OCI-M1 (cell line): ENCODE data around the gene CDK11A.
"Not testable (repeated sequence)": the region's sequence is repeated elsewhere in the genome, so short reads cannot be mapped to it uniquely, and the experiment has no call there.

Experiments
- DNase-seq: peaks from one replicate; lab custom pipeline; 2025; lab: John Stamatoyannopoulos, UW

Gene CDK11A

DNA sequence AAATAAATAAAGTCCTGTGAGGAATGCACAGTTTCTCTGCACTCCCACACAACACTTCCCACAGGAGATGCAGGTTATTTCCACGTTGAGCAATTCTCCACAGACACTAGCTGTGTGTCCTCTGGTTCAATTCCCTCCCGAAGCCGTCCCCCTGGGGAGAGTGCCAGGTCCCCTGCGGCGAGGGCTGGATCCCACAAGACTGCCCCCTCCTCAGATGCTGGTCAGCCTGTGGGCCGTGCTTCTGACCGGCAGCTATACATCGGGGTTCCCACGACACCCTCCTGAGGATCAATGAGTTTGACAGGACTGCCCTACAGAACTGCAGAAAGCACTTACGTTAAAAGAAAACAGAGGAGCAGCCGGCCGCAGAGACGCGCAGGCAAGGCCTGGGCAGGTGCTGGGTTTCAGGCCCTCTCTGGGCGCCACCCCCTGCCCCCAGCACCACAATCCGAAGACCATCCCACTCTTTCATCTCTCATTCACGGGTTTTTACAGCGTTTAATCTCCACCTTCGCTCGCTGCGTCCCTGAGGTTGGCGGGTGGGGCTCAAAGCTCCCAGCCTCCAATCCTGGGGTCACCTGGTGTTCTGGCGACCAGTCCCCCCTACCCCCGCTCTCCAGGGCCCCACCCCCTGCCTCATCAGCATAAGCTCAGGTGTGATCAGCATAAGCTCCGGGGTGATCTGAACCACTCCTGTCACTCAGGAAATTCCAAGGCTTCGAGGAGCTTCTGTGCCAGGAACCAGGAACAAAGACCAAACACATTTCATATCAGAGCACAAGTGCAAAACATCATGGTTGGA lies 40.9 kb downstream of the CDK11A start:
- no peak for DNase-seq

DNA sequence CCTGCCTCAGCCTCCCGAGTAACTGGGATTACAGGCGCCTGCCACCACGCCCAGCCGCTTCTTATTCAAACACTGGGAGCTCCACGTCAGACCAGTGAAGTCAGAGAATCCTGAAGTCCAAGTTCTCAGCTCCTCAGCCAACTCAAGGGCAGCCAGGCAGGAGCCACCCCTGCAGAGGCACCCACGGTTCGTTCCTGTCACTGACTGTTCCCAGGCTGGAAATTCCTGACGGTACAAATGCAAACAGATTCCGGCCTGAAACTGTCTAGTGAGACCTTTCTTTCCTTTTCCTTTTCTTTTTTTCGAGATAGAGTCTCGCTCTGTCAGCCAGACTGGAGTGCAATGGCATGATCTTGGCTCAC lies 43.3 kb downstream of the CDK11A start:
- no peak for DNase-seq

DNA sequence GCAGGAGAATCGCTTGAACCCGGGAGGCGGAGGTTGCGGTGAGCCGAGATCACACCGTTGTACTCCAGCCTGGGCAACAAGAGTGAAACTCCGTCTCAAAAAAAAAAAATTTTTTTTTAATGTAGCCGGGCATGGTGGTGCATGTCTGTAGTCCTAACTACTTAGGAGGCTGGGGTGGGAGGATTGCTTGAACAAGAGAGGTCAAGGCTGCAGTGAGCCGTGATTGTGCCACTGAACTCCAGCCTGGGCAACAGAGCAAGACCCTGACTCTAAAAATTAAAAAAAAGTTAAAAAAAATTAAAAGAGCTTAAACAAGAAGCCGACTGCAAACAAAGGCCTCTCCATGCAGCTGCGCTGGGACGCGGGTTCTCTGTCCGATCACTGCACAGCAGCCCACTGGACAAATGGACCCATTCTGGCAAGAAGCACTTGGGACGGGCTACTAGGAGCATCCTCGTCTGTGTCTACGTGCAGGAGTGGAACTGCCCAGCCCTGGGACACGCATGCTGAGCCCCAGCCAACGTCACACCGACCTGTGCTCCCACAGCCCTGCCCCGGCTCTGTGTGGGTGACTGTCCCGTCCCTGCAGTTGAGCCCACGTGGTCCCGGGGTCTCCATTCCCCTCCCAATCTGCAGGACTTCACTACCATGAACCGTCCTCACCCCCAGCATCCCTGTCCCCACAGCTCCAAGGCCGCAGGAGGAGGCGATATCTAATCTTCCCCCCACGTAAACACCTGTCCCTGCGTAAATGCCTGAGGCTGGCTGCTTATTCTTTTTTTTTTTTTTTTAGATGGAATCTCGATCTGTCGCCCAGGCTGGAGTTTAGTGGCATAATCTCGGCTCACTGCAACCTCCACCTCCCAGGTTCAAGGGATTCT lies 43.9 kb downstream of the CDK11A start:
- no peak for DNase-seq

DNA sequence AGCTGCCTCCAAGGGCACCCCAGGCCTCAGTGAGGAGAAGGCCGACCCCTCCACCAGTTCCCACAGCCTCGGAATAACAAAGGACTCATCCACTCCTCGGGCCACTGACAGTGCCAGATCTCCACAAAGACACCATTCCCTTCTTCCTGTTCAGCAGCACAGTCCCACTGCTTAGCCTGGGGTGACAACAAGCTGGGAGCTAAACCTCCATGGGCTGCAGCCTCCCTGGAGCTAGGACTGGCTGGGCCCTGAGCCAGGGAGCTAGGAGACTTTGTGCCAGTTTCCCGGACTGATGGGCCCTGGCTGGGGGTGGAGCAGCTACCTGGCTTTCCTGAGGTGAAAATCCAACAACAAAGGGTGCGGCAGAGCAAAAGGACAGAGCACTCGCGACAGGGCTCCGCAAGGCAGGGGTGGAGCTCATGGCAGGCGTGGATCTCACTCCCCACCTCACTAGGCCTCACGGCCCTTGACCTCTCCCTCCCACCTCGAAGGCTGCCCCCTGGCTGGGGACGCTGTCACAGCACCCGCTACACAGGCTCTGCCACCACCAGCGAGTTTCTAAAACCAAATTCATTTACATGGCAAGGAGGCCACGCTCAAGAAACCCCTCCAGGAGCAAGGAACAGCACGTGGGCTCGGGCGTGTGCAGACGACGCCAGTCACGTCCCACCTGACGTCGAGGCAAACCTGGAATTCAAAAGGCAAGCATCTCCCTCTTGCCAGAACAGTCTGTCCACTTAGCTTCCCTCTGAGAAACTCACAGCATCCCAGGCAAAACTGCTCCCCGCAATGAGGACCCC lies 45.4 kb downstream of the CDK11A start:
- DNase-seq = no peak

- no peak for DNase-seq
Measured at GRCh38 chr1:1677718-1678580, 46.2 kb downstream of the CDK11A start.

DNA sequence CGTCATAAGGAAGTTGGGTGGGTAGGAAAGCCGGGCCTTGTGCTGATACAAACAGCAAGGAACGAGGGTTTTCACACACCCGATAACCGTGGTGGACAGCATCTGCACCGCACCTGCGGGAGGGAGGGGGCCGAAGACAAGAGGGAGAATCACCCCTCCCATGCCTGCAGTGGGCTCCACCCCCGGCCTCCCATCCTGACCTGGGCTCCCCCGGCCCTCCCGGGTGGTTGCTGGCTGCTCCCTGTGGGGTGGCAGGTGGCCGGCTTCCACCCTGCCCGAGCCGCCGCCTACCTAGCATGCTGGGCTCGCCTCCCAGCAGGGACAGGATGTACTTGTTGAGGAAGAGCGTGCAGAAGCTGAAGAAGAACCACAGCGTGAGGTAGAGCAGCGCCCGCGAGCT lies 48.1 kb downstream of the CDK11A start:
- DNase-seq = not testable (repeated sequence)

DNA sequence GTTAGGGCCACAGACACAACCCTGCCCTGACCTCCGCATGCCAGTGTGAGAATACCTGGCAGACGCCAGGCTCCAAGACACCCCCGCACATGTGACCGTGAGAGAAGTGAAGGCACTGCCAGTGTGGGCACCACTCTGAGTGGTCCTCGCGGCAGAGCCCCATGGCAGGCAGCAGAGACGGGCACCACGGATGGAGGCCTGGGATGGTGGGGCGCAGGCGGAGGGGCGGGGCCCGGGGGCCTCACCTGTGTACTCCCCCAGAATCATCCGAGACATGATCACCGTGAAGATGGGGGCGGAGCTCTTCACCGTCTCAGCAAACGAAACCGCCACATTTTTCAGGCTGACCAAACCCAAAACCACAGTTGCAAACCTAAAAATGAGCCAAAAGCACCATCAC lies 48.9 kb downstream of the CDK11A start:
- not testable (repeated sequence) for DNase-seq

GRCh38 chr1:1674806-1675205 lies 49.4 kb downstream of the CDK11A start:
- not testable (repeated sequence) for DNase-seq

DNA sequence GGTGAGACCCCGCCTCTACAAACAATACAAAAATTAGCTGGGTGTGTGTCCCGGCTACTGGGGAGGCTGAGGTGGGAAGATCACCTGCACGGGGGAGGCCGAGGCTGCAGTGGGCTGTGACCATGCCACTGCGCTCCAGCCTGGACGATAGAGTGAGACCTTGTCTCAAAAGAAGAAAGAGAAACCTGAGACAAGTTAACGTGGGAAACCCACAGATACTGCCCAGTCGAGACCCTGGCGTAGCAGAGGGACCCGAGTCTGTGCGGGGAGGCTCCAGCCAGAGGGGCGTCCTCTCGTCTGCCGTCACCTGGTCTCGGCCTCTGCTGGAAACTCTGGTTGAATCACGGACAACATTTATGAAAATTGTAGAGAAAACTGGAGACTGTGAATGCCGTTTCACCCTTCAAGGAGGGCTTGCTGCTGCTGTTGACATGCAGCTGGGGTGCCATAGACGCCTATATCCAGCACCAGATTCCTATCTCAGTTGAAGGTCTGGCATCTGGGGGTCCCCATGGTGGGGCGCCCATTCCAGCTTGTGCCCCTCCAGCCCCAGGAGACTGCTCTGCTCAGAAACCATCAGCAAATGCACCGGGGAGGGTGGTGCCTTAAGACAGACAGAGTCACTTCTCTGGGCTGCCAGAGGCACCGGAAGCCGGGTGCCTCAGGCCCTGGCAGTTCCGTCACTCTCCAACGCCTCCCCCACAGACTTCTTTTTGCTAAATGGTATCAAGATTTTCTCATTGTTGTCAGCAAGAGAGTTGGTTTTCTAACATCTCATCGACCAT lies 51.8 kb downstream of the CDK11A start:
- DNase-seq = no peak

DNA sequence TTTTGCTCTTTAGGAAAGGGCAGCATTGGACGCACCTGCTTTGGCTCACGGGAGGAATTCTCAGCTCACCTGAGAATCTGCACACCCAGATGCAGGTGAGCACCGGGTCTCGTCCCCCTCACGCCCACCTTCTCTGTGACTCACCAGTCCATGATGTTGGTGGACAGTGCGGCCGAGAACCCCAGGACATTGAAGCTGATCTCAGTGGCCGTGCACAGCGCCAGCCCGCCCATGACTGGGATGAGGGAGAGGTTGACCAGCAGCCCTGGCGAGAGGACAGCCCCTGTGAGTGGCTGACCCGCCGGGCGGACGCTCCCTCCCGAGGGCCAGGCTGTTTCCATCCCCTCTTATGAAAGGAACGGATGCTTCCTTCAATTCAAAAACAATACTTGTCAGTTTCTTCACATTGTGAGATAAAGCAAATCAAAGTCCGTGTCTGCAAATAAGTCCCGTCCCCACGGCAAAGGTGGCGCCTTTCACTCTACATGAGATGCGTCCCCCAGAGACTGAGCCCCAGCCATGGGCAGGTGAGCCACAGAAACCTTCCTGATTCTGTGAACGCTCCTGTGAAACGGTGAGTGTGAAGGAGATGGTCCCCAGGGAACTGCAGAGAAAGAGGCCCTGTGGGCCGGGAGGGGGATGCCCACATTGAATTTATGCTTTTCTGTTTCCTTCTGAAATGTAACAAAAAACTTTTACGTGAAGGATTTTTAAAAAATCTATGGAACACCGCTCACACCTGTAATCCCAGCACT lies 52.6 kb downstream of the CDK11A start:
- no peak for DNase-seq

GRCh38 chr1:1670866-1671265 lies 53.3 kb downstream of the CDK11A start:
- no peak for DNase-seq

- no peak for DNase-seq
Measured at GRCh38 chr1:1669468-1670440, 54.4 kb downstream of the CDK11A start.

DNA sequence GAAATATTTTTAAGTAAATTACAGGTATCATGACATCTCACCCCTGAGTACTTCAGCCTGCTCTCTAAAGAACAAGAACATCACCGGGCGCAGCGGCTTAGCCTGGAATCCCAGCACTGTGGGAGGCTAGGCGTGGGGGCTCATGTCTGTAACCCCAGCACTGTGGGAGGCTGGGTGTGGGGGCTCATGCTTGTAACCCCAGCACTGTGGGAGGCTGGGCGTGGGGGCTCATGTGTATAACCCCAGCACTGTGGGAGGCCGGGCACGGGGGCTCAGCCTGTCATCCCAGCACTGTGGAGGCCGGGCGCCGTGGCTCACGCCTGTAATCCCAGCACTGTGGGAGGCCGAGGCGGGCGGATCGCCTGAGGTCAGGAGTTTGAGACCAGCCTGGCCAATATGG lies 57.6 kb downstream of the CDK11A start:
- no peak for DNase-seq

- DNase-seq = peak; percentile 8
Measured at GRCh38 chr1:1665815-1666251, 58.3 kb downstream of the CDK11A start.

DNA sequence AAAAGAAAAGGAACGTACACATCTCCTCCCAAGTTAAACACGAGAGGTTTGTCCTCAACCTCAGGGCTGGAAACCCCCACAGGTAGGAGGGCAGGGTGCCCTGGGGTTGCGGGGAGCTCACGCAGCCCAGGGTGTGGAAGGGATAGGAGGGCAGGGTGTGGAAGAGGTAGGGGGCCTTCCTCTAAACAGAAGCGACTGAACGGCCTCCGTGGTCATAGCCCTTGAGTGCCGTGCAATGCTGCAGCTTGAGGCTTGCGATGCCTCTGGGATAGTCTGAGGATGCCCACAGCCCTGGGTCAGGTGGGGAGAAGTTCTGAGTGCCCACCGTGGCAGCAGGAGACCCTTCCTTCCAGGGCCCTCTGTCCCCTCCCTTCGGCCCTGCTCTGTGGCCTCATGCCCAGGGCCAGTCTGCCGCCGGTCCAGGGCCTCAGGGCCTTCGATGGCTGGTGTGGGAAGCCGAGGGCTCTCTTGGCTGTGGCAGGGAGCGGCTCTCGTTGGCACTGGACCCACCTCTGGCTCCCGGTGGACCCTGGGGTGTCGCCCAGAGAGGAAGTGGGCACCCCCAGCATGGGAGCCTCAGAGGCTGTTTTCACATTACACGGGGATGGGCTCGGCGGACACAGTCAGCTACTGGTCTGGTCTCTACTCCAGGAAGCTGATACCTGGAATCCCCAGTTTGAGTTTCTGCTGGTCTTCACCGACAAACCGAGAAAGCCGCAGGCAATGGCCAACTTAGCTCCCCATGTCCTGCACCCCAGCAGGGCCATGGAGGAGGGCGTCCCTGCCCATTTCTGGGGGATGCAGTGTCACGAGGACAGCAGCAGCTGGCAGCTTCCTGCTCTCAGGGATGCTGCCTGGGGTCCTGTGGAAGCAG lies 59.0 kb downstream of the CDK11A start:
- no peak for DNase-seq

GRCh38 chr1:1664318-1664717 lies 59.8 kb downstream of the CDK11A start:
- DNase-seq = not testable (repeated sequence)

DNA sequence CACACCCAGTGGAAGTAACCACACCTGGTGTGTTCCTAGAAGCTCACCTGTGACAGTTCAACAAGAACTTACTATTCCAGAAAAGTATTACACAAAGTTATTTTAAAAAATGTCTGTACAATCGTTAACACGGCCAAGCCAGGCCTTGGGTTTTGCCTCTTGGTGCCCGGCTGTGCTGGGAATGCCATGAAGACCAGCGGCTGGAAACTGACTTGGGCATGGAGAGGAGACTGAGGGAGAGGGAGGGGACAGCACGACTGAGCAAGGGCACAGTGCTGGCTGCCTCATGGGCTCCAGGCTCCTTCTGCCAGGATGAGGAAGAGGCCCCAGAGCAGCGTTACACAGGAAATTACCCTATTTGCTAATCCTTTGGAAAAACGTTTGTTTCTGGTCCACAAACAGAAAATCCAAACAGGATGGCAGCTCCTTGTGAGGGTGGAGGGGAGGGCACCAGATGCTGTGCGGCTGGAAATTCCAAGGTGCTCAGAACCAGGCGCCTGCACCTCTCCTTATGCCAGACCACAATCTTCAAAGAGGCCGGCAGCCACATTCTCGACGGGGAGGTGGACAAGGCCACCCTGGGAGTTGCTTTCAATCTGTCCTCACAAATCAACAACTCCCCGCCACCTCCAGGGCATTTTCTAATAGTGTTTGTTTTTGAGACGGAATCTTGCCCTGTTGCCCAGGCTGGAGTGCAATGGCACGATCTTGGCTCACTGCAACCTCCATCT lies 61.2 kb downstream of the CDK11A start:
- DNase-seq = not testable (repeated sequence)
